ENCODE measurements around the gene F3.

DNA sequence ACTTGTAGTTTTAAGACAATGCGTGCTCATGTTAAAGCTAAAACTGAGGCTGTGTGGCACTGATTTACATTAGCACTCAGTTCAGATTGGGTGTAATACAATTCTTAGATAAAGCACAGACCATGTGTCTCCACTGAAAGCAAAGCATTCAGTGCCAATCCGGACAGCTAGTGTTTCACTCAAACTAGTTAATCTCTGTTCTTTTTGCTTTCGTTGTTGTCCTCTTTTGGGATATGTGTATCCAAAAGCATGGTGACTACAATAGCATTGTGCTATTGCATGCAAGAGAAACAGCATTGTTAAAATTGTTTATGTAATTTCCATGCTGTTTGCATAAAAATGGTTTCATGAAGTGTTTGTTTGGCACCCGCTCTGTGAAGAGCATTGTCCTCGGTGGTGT is 54.6 kb downstream of the F3 start:
- TF ChIP-seq EZH2 (IDR thresholded peaks at IDR 0.05; ENCODE audit: borderline replicate concordance, insufficient read depth, low read depth, low read length, poor library complexity, severe bottlenecking) (no peak), CTCF (IDR thresholded peaks at IDR 0.05) (no peak)

Measured in B cell (primary cell).